HEK293 (cell line): ENCODE data around the gene PJA2.

Source experiments
- CTCF ChIA-PET: fragments of 350-600 bp; formaldehyde crosslinking; extraction: SDS; loops from one replicate; lab custom pipeline; 2021; ENCODE audit warnings: antibody characterized with exemption; lab: Yijun Ruan, JAX
- POLR2A ChIA-PET: fragments of 300-600 bp; formaldehyde crosslinking; extraction: SDS; loops from one replicate; lab custom pipeline; 2020; ENCODE audit warnings: antibody characterized with exemption, inconsistent platforms; lab: Yijun Ruan, JAX
- H3K27ac ChIP-seq: fragments of 200-500 bp; sonication (Bioruptor generic); 2 replicates; pipeline ENCODE4 v1.5.1; 2014; ENCODE audit warnings: low read depth, low read length, control low read depth, inconsistent platforms; ENCODE audit errors: extremely low read depth
- H3K36me3 ChIP-seq, 2 experiments: fragments of 200-500 bp in 1 of 2; sonication (Bioruptor generic) in 1 of 2; 1 replicate in 1 of 2; 2 replicates in 1 of 2; pipeline ENCODE4 v1.5.1; 2014 to 2017; ENCODE audit warnings: inconsistent platforms in 2 of 2, low read length in 2 of 2; ENCODE audit not compliant: control insufficient read depth in 2 of 2, insufficient read depth in 1 of 2
- H3K4me1 ChIP-seq: fragments of 200-500 bp; sonication (Bioruptor generic); 2 replicates; pipeline ENCODE4 v1.5.1; 2014; ENCODE audit warnings: mild to moderate bottlenecking, low read length, inconsistent platforms; ENCODE audit not compliant: control insufficient read depth, insufficient read depth
- H3K4me3 ChIP-seq: 2 replicates; pipeline ENCODE4 v1.5.1; 2011; ENCODE audit warnings: low read depth, mild to moderate bottlenecking, control low read depth, low read length, moderate library complexity
- H3K9me3 ChIP-seq: fragments of 200-500 bp; sonication (Bioruptor generic); 2 replicates; pipeline ENCODE4 v1.5.1; 2014; ENCODE audit warnings: low read depth, low read length, inconsistent platforms; ENCODE audit not compliant: control insufficient read depth, insufficient read depth
- GLI2 ChIP-seq: fragments of 450-650 bp; formaldehyde crosslinking; IDR thresholded peaks from 2 replicates; pipeline ENCODE4; 2017; ENCODE audit warnings: missing biosample characterization, missing genetic modification characterization, low read depth, borderline replicate concordance
- IKZF3 ChIP-seq: fragments of 450-650 bp; IDR thresholded peaks from 2 replicates; pipeline ENCODE4 v1.5.0; 2018; ENCODE audit warnings: missing biosample characterization, mild to moderate bottlenecking, missing genetic modification characterization, moderate library complexity
- KLF1 ChIP-seq: fragments of 450-650 bp; formaldehyde crosslinking; IDR thresholded peaks from 2 replicates; pipeline ENCODE4 v1.5.1; 2016; ENCODE audit warnings: missing biosample characterization, missing genetic modification characterization
- MZF1 ChIP-seq: fragments of 450-650 bp; formaldehyde crosslinking; IDR thresholded peaks from 2 replicates; pipeline ENCODE4 v1.5.1; 2017; ENCODE audit warnings: missing biosample characterization, missing genetic modification characterization, borderline replicate concordance
- OVOL3 ChIP-seq: fragments of 450-650 bp; formaldehyde crosslinking; IDR thresholded peaks from 2 replicates; pipeline ENCODE4 v1.5.1; 2016; ENCODE audit warnings: missing biosample characterization, missing genetic modification characterization
- PBX3 ChIP-seq: sonication (generic); formaldehyde crosslinking; IDR thresholded peaks from 2 replicates; pipeline ENCODE4 v1.8.1; 2022; ENCODE audit warnings: mild to moderate bottlenecking, moderate library complexity, missing genetic modification reagents
- SP2 ChIP-seq: fragments of 450-650 bp; formaldehyde crosslinking; IDR thresholded peaks from 2 replicates; pipeline ENCODE4 v1.5.1; 2016; ENCODE audit warnings: missing biosample characterization, missing genetic modification characterization
- ZFHX2 ChIP-seq: fragments of 450-650 bp; formaldehyde crosslinking; conservative IDR thresholded peaks from 2 replicates; pipeline ENCODE4 v1.5.1; 2016; ENCODE audit warnings: missing biosample characterization, missing genetic modification characterization
- ZFP41 ChIP-seq: fragments of 450-650 bp; formaldehyde crosslinking; IDR thresholded peaks from 2 replicates; pipeline ENCODE4 v1.5.1; 2016; ENCODE audit warnings: missing biosample characterization, missing genetic modification characterization, borderline replicate concordance
- ZNF114 ChIP-seq: fragments of 450-650 bp; formaldehyde crosslinking; IDR thresholded peaks from 2 replicates; pipeline ENCODE4 v1.5.0; 2017; ENCODE audit warnings: missing biosample characterization, missing genetic modification characterization
- ZNF132 ChIP-seq: fragments of 450-650 bp; formaldehyde crosslinking; IDR thresholded peaks from 2 replicates; pipeline ENCODE4 v1.5.1; 2017; ENCODE audit warnings: missing biosample characterization, missing genetic modification characterization, borderline replicate concordance
- ZNF146 ChIP-seq: fragments of 450-650 bp; formaldehyde crosslinking; IDR thresholded peaks from 2 replicates; pipeline ENCODE4 v1.5.1; 2016; ENCODE audit warnings: missing biosample characterization, missing genetic modification characterization
- ZNF24 ChIP-seq: fragments of 450-650 bp; formaldehyde crosslinking; IDR thresholded peaks from 2 replicates; pipeline ENCODE4 v1.5.1; 2016; ENCODE audit warnings: missing biosample characterization, missing genetic modification characterization
- ZNF274 ChIP-seq, 2 experiments: fragments of 200-500 bp in 1 of 2; fragments of 450-650 bp in 1 of 2; sonication (Bioruptor generic) in 1 of 2; formaldehyde crosslinking in 1 of 2; IDR thresholded peaks; 2 replicates each; pipeline versions ENCODE4 v1.5.1 to v1.6.1; 2014 to 2016; ENCODE audit warnings: borderline replicate concordance in 1 of 2, inconsistent platforms in 1 of 2, low read length in 1 of 2, missing biosample characterization in 1 of 2, missing genetic modification characterization in 1 of 2
- ZNF335 ChIP-seq: fragments of 450-650 bp; formaldehyde crosslinking; conservative IDR thresholded peaks from 2 replicates; pipeline ENCODE4 v1.5.1; 2016; ENCODE audit warnings: missing biosample characterization, missing genetic modification characterization
- ZNF529 ChIP-seq: fragments of 450-650 bp; formaldehyde crosslinking; IDR thresholded peaks from 2 replicates; pipeline ENCODE4 v1.5.1; 2017; ENCODE audit warnings: missing genetic modification characterization, missing biosample characterization; ENCODE audit not compliant: insufficient replicate concordance
- ZNF555 ChIP-seq: fragments of 450-650 bp; formaldehyde crosslinking; conservative IDR thresholded peaks from 2 replicates; pipeline ENCODE4 v1.5.1; 2017; ENCODE audit warnings: missing biosample characterization, mild to moderate bottlenecking, missing genetic modification characterization, inconsistent platforms
- ZNF621 ChIP-seq: fragments of 450-650 bp; formaldehyde crosslinking; IDR thresholded peaks from 2 replicates; pipeline ENCODE4 v1.5.1; 2017; ENCODE audit warnings: missing biosample characterization, missing genetic modification characterization
- ZNF624 ChIP-seq: fragments of 450-650 bp; formaldehyde crosslinking; IDR thresholded peaks from 2 replicates; pipeline ENCODE4 v1.5.1; 2017; ENCODE audit warnings: missing biosample characterization, missing genetic modification characterization
- ZNF639 ChIP-seq: fragments of 450-650 bp; formaldehyde crosslinking; IDR thresholded peaks from 2 replicates; pipeline ENCODE4 v1.5.1; 2016; ENCODE audit warnings: missing biosample characterization, missing genetic modification characterization
- ZNF660 ChIP-seq: fragments of 450-650 bp; IDR thresholded peaks from 2 replicates; pipeline ENCODE4 v1.5.1; 2018; ENCODE audit warnings: missing biosample characterization, mild to moderate bottlenecking, missing genetic modification characterization
- ZNF701 ChIP-seq: fragments of 450-650 bp; formaldehyde crosslinking; IDR thresholded peaks from 2 replicates; pipeline ENCODE4 v1.5.1; 2016; ENCODE audit warnings: missing biosample characterization, missing genetic modification characterization
- ZNF768 ChIP-seq: fragments of 450-650 bp; formaldehyde crosslinking; IDR thresholded peaks from 2 replicates; pipeline ENCODE4 v1.5.1; 2018; ENCODE audit warnings: missing biosample characterization, mild to moderate bottlenecking, missing genetic modification characterization
- ZNF843 ChIP-seq: fragments of 450-650 bp; formaldehyde crosslinking; IDR thresholded peaks from 2 replicates; pipeline ENCODE4 v1.5.1; 2016; ENCODE audit warnings: missing biosample characterization, missing genetic modification characterization

PJA2 gene

GRCh38 chr5:109351988-109352864 lies 57.5 kb downstream of the PJA2 start (continued):
- TF ChIP-seq ZFP41 (tag by site-specific recombination) = no peak
- TF ChIP-seq, all 188 proteins: peak for 0

- peaks cover 5 to 53% of the 10 kb centered on the region in 2 experiments; a peak in 2 of 3 replicates for H3K36me3 ChIP-seq
- no peaks in the 10 kb centered on the region for H3K9me3 ChIP-seq
- TF ChIP-seq KLF1 (tag by site-specific recombination) = no peak
- 0 out of 2 replicates have a peak, but pooled peaks have one; percentile 13 for TF ChIP-seq ZNF768
- TF ChIP-seq, all 188 proteins: peak for 1
- POLR2A ChIA-PET = no interaction called here
- no peak overlapping the region for H3K4me3 ChIP-seq
- CTCF ChIA-PET = no interaction called here
- H3K27ac ChIP-seq = no peak overlapping the region
- H3K4me1 ChIP-seq = no peaks in the 10 kb centered on the region
Observed at GRCh38 chr5:109350537-109351270, 59.1 kb downstream of the PJA2 start.

- CTCF ChIA-PET = no interaction called here
Observed at GRCh38 chr5:109349388-109349787, 60.4 kb downstream of the PJA2 start.

GRCh38 chr5:109347252-109347888 lies 62.4 kb downstream of the PJA2 start:
- H3K36me3 ChIP-seq = peaks cover 4 to 64% of the 10 kb centered on the region in 2 experiments; a peak in 2 of 3 replicates
- ChIA-PET POLR2A (no interaction called here), CTCF (interaction anchor here (0.6 kb wide), 1 partner anchor 121 kb away, joined by 5 read pairs; no protein-coding TSS in a partner anchor)

More at GRCh38 chr5:109349388-109349787, 60.4 kb downstream of the PJA2 start:
- Histone ChIP-seq H3K4me3 (no peak overlapping the region), H3K36me3 (peaks cover 0 to 53% of the 10 kb centered on the region in 2 experiments; a peak in 2 of 3 replicates), H3K4me1 (no peaks in the 10 kb centered on the region), H3K27ac (no peak overlapping the region)
- POLR2A ChIA-PET = no interaction called here
- no peak for TF ChIP-seq ZNF843
- TF ChIP-seq ZNF146 = no peak
- TF ChIP-seq, all 188 proteins: peak for 0
- H3K9me3 ChIP-seq = no peaks in the 10 kb centered on the region

GRCh38 chr5:109345699-109346098 lies 64.1 kb downstream of the PJA2 start:
- ChIA-PET CTCF (no interaction called here), POLR2A (no interaction called here)
- Histone ChIP-seq H3K27ac (no peak overlapping the region), H3K4me3 (no peak overlapping the region), H3K9me3 (no peaks in the 10 kb centered on the region), H3K36me3 (peaks cover 4 to 56% of the 10 kb centered on the region in 2 experiments; a peak in 2 of 3 replicates), H3K4me1 (no peaks in the 10 kb centered on the region)
- TF ChIP-seq OVOL3 (tag by site-specific recombination) = no peak
- no peak for TF ChIP-seq ZNF132 (tag by site-specific recombination)
- TF ChIP-seq IKZF3 (tag by site-specific recombination) = no peak
- no peak for TF ChIP-seq ZNF529 (tag by site-specific recombination)
- no peak for TF ChIP-seq GLI2 (tag by site-specific recombination)
- TF ChIP-seq ZFHX2 = no peak
- TF ChIP-seq ZNF555 (tag by site-specific recombination) = no peak
- TF ChIP-seq ZNF624 = no peak
- no peak for TF ChIP-seq PBX3
- no peak for TF ChIP-seq ZNF274 (IDR thresholded peaks at IDR 0.05; ENCODE audit: low read length)
- no peak for TF ChIP-seq ZNF274 (tag by site-specific recombination; IDR thresholded peaks at IDR 0.05; ENCODE audit: borderline replicate concordance)
- TF ChIP-seq ZNF639 (tag by site-specific recombination) = no peak
- TF ChIP-seq ZNF24 = no peak
- no peak for TF ChIP-seq ZNF621 (tag by site-specific recombination)
- TF ChIP-seq ZNF114 (tag by site-specific recombination) = no peak
- no peak for TF ChIP-seq ZNF701 (tag by site-specific recombination)

More at GRCh38 chr5:109347252-109347888, 62.4 kb downstream of the PJA2 start:
- Histone ChIP-seq H3K9me3 (no peaks in the 10 kb centered on the region), H3K27ac (no peak overlapping the region), H3K4me3 (no peak overlapping the region), H3K4me1 (no peaks in the 10 kb centered on the region)
- no peak for TF ChIP-seq ZNF660 (tag by site-specific recombination)
- 0 out of 2 replicates have a peak, but pooled peaks have one; percentile 19 for TF ChIP-seq ZNF335
- no peak for TF ChIP-seq MZF1 (tag by site-specific recombination)
- TF ChIP-seq SP2 (tag by site-specific recombination) = no peak
